HG03159 (cell line): ENCODE data around the gene FKBP10.
"Not testable (repeated sequence)": the region's sequence is repeated elsewhere in the genome, so short reads cannot be mapped to it uniquely, and the experiment has no call there.

Experiments used
- ATAC-seq: cut with Tn5 transposase; IDR thresholded peaks from one replicate; pipeline ENCODE4 v1.9.1; 2021; ENCODE audit warnings: mild to moderate bottlenecking, moderate library complexity; ENCODE audit not compliant: unreplicated experiment

FKBP10 gene

DNA sequence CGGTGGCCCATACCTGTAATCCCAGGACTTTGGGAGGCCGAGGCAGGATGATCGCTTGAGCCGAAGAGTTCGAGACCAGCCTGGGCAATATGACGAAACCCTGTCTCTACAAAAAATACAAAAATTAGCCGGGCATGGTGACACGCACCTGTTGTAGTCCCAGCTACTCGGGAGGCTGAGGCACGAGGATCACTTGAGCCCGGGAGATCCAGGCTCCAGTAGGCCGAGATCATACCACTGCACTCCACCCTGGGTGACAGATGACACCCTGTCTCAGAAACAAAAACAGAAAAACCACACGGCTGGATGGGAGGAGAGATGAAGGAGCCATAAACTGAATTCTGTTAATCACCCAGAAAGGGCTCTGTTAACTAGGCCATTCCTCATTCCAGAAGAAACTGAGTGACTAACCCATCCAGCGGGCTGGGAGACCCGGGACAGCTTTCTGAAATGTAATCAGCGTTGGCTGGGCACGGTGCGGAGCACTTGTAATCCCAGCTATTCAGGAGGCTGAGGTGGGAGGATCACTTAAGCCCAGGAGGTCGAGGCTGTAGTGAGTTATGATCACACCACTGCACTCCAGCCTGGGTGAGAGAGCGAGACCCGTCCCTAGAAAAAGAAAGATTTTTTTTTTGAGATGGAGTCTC, 23.9 kb downstream of the FKBP10 start:
- no peak for ATAC-seq

DNA sequence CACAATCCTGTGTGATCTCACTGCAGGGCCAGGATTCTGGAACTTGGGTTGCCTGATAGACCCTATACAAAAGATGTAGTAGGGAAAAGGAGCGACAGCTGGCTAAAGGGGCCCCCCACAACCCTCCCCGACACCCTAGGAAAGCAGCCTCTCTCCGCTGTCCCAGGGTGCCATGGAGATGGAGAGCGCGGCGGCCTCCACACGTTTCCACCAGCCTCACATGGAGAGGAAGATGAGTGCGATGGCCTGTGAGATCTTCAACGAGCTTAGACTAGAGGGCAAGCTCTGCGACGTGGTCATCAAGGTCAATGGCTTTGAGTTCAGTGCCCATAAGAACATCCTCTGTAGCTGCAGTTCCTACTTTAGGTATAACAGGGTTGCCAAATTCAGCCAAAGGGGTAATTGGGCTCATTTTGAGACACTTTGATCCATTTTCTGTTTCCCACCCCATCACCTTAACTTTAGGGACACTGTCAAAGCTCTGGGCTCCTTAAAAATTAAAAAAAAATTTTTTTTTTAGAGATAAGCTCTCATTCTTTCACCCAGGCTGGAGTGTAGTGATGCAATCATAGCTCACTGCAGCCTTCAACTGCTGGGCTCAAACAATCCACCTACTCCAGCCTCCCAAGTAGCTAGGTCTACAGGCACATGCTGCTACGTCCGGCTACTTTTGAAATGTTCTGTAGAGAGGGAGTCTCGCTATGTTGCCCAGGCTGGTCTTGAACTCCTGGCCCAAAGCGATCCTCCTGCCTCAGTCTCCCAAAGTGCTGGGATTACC, 25.1 kb downstream of the FKBP10 start, which contains the start of gene KLHL10:
KLHL10 (plus strand) TSS at position 65 of the 778 bp plus-strand sequence; CDS start at position 173, 108 bp downstream.
- ATAC-seq, result no peak

DNA sequence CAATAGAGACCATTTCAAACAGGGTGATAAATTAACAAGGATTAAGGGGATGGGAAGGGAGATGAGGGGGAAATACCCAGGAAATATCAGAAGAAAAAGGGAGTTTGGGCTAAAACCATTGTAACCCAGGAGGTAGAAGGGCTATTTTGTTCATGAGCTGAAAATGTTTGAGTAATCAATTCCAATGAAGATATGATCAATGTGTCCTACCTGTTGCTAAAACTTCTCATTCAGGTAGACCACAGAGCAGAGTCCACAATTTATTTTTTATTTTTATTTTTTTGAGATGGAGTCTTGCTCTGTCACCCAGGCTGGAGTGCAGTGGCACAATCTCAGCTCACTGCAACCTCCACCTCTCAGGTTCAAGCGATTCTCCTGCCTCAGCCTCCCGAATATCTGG, 26.6 kb downstream of the FKBP10 start:
- ATAC-seq, result not testable (repeated sequence)

DNA sequence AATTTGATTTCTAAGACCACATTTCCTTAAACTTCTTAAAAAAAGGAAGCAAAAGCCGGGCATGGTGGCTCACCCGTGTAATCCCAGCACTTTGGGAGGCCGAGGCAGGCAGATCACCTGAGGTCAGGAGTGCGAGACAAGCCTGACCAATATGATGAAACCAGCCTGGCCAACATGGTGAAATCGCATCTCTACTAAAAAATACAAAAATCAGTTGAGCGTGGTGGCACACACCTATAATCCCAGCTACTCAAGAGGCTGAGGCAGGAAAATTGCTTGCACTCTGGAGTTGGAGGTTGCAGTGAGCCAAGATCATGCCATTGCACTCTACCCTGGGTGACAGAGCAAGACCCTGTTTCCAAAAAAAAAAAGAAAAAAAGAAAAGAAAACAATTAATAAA, 28.0 kb downstream of the FKBP10 start:
- ATAC-seq, result not testable (repeated sequence)

DNA sequence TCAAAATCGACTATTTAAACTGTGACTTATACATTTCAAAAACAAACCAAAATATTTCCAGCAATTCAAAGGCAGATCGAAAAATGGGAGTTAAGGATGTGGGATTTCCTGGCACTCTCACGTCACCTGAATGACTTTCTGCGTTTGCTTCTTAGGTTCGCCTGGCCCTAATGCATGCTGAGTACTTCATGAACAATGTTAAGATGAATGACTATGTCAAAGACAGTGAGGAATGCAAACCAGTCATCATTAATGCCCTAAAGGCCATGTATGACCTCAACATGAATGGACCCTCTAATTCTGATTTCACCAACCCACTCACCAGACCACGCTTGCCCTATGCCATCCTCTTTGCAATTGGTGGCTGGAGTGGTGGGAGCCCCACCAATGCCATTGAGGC, 32.2 kb downstream of the FKBP10 start:
- no peak for ATAC-seq

DNA sequence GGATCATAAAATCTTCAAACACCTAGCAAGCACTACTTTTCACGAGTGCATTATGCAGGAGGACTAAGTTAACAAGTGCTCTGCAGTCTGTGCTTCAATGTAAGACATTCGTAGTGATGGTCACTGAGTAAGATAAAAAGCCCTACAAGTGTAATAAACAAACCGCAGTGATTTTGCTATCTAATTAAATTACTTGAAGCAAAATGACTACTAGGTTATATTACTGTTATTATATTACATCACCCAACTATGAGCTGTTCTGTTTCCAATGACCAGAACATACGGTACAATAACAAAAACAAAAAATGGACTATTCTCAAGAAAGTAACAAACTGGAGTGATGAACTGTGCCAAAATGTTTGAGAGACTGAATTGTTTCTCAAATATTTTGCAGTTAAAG, 36.0 kb downstream of the FKBP10 start:
- ATAC-seq, result no peak

DNA sequence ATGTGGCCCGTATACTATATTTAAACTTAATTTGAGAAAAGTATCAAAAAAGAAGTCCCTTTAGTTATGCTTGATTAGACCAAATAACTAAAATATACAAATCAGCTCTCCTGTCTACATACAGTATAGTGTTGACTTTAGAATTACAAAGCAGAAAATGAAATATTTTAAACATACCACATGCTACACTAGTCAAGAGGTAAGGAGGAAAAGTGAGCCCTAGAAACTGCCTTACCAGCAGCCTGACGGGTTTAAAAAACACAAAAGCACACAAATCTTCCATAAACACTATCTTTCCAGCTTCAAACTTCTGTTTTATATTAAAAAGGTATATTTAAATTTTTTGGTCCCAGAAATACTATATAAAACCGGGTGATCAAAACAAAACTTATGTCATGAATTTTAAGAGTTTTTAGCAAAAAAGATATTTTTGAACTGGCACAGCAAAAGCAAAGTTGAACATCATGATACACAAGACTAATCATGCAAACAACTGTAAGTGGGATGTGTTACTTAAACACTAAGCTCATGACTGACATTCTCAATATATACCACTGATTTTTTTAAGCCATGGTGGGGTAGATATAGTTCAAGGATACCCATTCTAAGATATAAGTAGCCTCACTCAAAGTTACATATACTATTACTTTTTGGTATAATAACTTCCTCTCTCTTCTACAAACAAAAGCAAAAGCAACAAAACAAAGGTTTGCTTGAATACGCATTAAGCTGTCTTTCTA, 36.6 kb downstream of the FKBP10 start:
- ATAC-seq, result no peak

DNA sequence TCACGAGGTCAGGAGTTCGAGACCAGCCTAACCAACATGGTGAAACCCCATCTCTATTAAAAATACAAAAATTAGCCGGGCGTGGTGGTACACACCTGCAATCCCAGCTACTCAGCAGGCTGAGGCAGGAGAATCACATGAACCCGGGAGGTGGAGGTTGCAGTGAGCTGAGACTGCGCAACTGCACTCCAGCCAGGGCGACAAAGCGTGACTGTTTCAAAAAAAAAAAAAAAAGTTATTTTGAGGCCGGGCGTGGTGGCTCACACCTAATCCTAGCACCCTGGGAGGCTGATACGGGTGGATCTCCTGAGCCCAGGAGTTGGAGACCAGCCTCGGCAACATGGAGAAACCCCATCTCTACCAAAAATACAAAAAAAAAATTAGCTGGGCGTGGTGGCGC, 38.6 kb downstream of the FKBP10 start:
- not testable (repeated sequence) for ATAC-seq

DNA sequence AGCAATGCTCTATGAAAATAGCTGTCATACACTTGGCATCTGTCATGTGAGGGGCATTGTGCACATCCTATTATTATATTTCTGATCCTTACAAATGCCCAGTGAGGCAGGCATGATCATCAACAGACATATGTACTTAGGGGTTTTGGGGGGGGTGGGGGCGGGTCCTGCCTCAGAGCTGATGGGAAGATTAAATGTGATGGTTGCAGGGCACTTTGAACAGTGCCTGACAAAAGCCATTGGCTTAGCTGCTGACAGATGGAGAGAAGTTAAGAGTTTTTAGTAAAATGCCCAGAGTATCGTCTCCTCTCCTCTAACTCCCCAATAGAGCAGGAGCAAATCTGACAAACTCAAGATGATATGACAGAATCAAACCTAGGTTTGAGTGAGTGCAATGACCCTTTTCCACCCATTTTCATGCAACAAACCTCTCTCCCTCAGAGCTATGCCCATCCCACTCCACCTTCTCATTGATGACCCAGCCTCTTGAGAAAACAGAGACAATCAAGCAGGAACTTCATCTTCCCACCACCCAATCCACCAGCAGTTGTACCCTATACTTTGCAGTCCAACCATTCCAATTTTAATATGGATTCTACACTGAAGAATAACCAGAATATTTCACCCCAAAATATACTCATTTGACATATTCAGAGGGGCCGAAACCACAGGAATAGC, 47.6 kb downstream of the FKBP10 start:
- ATAC-seq, result no peak

DNA sequence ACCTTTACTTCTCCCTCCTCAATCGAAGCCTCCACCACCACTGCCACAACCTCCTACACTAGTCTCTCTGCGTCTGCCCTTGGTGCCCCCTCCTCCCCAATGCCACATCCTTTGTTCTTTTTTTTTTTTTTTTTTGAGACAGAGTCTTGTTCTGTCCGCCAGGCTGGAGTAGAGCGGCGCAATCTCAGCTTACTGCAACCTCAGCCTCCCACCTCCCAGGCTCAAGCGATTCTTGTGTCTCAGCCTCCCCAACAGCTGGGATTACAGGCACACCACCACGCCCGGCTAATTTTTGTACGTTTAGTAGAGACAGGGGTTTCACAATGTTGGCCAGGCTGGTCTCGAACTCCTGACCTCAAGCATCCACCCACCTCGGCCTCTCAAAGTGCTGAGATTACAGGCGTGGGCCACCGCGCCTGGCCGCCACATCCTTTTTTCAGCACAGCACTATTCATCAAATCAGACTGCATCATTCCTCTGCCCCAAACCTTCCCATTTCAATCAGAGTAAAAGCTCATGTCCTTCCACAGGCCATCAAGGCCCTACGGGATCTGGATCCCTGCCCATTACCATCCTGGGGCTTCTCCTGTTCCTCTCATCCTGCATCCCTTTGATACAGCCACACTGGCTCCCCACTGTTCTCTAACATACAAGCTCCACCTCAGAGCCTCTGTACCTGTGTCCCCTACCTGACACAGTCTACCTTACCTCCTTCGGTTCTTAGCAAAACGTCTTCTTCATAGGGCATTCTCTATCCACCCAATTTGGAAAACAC, 50.5 kb downstream of the FKBP10 start:
- ATAC-seq, result no peak

DNA sequence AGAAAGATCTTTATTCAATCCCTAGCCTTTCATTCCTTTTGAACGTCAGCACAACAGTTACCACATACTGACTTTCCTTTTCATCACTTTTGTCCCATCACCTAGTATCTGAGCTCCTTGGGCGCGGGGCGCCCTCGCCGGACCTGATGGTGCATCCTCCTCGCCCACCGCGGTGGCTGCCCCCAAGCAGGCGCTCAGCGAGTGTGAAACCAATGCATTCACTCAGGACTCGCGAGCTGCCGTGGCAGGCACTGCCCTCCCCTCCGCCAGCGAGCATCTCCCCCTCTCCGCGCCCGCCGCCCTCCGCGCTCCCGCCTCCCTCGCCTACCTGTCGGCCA, 51.7 kb downstream of the FKBP10 start:
- peak; percentile 28 for ATAC-seq

DNA sequence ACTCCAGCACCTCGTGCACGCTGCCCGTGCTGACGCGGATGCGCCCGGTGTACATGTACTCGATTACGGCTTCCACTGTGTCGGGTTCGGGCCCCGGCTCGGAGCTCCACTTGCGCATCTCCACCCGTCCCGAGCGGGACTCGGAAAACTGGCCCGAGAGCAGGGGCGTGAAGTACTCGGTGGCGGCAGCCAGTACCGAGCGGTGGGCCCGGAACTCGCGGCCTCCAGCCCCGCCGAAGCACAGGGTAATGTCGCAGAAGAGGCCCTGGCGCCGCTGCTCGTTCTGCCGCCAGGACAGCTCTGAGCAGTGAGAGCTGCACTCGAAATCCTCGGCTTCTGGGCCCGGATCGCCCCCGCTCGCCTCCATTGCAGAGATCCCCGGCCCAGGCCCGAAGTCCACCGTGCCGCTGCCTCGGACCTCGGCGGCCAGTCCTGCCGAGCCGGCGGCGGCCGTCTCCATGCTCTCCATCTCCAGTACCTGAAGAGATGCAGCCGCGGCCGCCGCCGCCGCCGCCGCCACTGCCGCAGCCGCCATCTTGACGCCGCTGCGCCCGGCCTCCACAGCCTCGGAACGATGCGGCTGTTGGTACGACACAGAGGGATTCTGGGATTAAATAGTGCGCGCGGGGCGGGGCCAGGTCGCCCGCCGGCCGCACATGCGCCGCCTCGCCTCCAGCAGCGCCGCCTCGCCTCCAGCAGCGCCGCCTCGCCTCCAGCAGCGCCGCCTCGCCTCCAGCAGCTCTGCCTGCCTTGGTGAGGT, 52.2 kb downstream of the FKBP10 start, which contains the start of gene KLHL11:
KLHL11 (minus strand) TSS at position 588 of the 760 bp plus-strand sequence; CDS start at position 535, 53 bp downstream.
- ATAC-seq, result peak; percentile 88

DNA sequence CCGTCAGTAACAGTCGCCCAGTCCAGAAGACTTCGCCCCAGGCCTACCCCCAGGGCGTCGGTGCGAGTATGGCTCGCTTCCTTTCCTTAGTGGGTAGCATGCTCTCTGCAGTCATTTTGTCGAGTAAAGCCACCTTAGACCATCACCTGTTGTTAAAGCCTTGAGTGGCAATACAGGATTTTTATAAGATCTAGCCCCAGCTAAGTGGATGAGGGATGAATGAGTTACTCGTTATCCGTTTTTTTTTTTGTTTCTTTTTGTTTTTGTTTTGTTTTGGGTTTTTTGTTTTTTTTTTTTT, 52.7 kb downstream of the FKBP10 start:
- no peak for ATAC-seq

DNA sequence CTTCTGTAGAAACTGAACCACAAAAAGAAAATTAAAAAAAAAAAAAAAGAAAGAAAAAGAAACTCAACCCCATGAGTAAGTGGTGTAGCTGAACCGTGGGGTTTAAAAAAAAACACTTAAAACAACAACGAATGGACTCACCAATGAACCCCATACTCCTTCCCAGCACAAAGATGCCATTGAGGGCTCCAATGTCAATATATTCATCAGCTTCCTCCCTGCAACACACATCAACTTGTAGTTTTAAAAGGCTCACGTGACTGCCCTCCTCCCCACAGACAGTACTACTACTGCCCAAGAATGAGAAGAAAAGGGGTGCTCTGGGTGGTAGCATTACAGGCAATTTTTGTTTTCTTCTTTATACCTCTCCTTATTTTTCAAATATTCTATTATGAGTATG, 55.8 kb downstream of the FKBP10 start:
- ATAC-seq, result no peak

DNA sequence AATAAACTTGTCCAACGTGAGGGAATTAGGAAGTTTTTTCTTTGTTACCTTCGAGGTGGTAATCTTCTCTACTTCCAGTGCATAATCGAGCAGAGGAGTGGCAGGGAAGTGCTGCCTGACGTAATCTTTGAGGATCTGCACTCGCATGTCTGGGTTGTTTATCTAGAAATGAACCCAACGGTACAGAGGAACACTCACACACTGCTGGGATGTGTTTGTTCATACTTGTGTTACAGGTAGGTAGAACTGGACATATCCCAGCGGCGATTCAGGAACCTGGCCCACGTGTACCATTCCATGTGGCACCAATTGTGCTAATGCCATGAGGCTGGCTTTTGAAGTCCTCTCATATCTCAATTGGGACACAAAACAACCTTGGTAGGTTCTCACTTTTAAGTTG, 56.6 kb downstream of the FKBP10 start:
- ATAC-seq, result no peak

DNA sequence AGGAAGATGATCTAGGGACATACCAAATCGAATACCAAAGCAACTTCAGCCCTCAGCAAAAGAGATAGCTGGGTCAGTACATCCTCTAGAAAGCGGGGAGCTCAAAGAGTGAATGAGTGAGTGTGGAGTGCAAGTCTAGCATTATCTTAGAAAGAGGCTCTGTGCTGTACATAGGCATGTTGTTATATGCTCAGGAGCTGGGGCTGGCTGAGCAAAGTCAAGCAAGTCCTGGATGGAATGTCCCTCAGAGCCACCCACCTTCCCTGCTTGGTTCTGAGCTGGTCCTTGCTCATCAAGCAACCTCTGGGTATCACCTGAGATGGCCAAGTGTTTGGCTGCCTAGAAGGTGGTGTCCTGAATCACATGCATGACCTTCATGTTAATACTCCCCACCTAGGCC, 57.3 kb downstream of the FKBP10 start:
- no peak for ATAC-seq

DNA sequence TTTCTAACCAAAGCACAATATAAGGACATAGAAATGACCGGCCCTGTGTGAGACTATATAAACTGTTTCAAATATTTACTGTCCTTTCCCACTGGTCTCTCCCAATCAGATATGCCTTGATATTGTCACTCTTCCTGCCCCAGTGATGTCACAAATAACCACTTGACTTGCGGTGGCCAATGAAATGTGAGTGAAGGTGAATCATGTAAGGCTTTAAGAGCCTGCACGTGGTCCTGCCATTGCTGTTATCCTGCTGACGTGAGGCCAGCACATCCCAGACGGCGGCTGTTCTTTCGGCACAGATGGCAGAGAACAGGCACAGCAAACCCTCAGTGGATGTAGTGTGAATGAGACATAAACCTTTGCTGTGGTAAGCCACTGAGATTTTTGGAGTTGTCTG, 57.8 kb downstream of the FKBP10 start:
- ATAC-seq, result no peak

DNA sequence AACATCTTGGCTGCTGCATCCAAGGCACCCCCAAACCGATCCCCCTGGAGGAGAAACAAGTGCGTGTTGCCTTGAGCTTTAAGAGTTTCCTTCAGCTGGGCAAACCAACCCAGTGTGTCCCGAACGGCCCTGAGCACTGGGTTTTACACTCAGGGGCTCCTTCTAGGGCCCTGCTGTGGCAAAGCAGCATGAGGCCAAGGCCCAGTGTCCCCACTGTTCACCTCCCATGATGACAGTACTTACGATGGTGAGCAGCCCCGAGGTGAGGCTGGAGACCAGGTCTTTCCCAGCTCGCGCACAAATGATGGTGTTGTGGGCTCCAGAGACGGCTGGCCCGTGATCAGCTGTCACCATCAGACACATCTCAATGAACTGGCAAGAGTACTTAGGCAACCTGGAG, 59.0 kb downstream of the FKBP10 start:
- ATAC-seq, result no peak
